Hepatocyte (in vitro differentiated cells): ENCODE data around the gene PLXNC1.

Source experiments
- CTCF ChIP-seq: fragments of 200-600 bp; sonication (generic); IDR thresholded peaks from 2 replicates; pipeline ENCODE4 v1.5.1; 2016; ENCODE audit warnings: antibody characterized with exemption, mild to moderate bottlenecking; ENCODE audit not compliant: poor library complexity
- EZH2 ChIP-seq: fragments of 200-600 bp; sonication (generic); IDR thresholded peaks from 2 replicates; pipeline ENCODE4 v1.6.1; 2016; ENCODE audit warnings: antibody characterized with exemption, mild to moderate bottlenecking, borderline replicate concordance
- EZH2phosphoT487 ChIP-seq: fragments of 200-600 bp; sonication (generic); IDR thresholded peaks from one replicate; pipeline ENCODE4 v1.6.1; 2018; ENCODE audit warnings: antibody characterized with exemption, mild to moderate bottlenecking, low read depth, moderate library complexity; ENCODE audit not compliant: unreplicated experiment, severe bottlenecking

DNA sequence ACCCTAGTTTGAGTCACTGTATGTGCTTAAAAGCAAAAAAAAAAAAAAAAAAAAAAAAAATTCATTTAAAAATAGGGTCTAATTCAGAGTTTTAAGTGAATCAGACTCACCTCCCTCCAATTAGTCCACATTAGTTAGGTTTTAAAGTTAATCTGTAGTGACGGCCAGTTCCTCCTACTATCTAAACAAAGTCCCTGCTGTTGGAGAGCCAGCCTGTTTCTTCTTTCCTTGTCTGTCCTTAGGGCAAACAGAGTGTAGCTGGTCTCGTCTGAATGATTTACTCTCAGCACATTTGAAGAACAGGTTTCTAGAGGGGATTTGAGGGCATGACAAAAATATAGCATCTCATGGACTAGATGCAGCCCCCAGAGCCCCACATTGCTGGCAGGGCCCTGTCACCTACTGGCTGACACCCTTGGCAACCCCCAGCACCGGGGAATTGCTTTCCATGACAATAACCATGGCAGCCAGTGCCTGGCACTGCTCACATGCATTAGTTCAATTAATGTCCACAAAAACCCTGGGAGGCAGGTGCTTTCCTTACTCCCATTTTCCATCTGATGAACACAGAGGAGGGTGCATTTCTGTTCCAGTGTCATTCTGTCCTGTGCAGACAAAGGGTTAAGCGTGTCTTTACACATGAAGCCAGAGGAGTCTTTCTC lies 138.3 kb downstream of the PLXNC1 start:
- TF ChIP-seq EZH2 (no peak), CTCF (no peak), EZH2phosphoT487 (no peak)
